GM13977 (cell line): ENCODE results near the gene CARM1.
"Not testable (repeated sequence)": the region's sequence is repeated elsewhere in the genome, so short reads cannot be mapped to it uniquely, and the experiment has no call there.

Experiments used
- DNase-seq: peaks from one replicate; pipeline ENCODE4 v3.0.0; 2012; ENCODE audit warnings: low spot score
- CTCF ChIP-seq: IDR thresholded peaks from 2 replicates; pipeline ENCODE4 v1.5.1; 2012; ENCODE audit warnings: mild to moderate bottlenecking, control low read depth; ENCODE audit not compliant: insufficient read depth; ENCODE audit errors: extremely low read depth, missing control alignments
- in situ Hi-C: fragments of 300-500 bp; cut with MboI; formaldehyde crosslinking; loops from one replicate; pipeline ENCODE4 v1.12.0; 2022; ENCODE audit warnings: low sequenced_read_pairs, low pct_unique_long_range_greater_than_20kb, mixed read lengths, inconsistent platforms; ENCODE audit not compliant: unreplicated experiment

CARM1 gene

GRCh38 chr19:10866495-10866894 is 4.9 kb upstream of the CARM1 start:
- no peak for DNase-seq
- in situ Hi-C loops: no loop called here
- no peak for TF ChIP-seq CTCF

- in situ Hi-C loops: no loop called here
- DNase-seq: no peak
- TF ChIP-seq CTCF: no peak
These were observed 2.3 kb upstream of the CARM1 start for GRCh38 chr19:10868872-10869547.

- DNase-seq, in situ Hi-C loops: not testable (repeated sequence)
These were observed 1.5 kb upstream of the CARM1 start for GRCh38 chr19:10869872-10870311.

GRCh38 chr19:10870501-10870954 is 825 bp upstream of the CARM1 start:
- no peak for TF ChIP-seq CTCF
- no peak for DNase-seq
- in situ Hi-C loops: no loop called here

GRCh38 chr19:10871711-10872545 is 575 bp downstream of the CARM1 start:
- peak; percentile 54 for DNase-seq
- TF ChIP-seq CTCF: no peak
- in situ Hi-C loops: no loop called here

GRCh38 chr19:10872546-10873107 is 1.3 kb downstream of the CARM1 start:
- DNase-seq: no peak
- TF ChIP-seq CTCF: no peak
- in situ Hi-C loops: no loop called here

GRCh38 chr19:10874024-10874423 is 2.7 kb downstream of the CARM1 start:
- no peak for DNase-seq
- in situ Hi-C loops: no loop called here
- TF ChIP-seq CTCF: no peak
